A549 (cell line): ENCODE results near the gene TBXA2R. TPM values are rescaled to one million over a fixed set of nuclear protein-coding genes. Genes with fewer than 3 reads are reported as not detected.

ENCODE experiments used
- ATAC-seq, 2 experiments: fragments of 200-7000 bp in 1 of 2; fragments of >200 bp in 1 of 2; cut with Nextera tagmentation in 1 of 2; cut with Tn5 transposase in 1 of 2; 3 replicates each; pipeline versions ENCODE4 v1.8.0 to v1.9.1; 2018 to 2020; ENCODE audit warnings: mild to moderate bottlenecking in 1 of 2, moderate library complexity in 1 of 2
- CTCF ChIA-PET: fragments of 300-600 bp; sonication (Branson Sonifier 250); formaldehyde crosslinking; extraction: SDS; loops from one replicate; lab custom pipeline; 2021; ENCODE audit warnings: antibody characterized with exemption, inconsistent platforms; lab: Yijun Ruan, JAX
- POLR2A ChIA-PET: fragments of 350-600 bp; formaldehyde crosslinking; extraction: SDS; loops from one replicate; lab custom pipeline; 2021; ENCODE audit warnings: antibody characterized with exemption, inconsistent platforms; lab: Yijun Ruan, JAX
- DNase-seq, 2 experiments: peaks; one replicate each; pipeline versions ENCODE4 v3.0.0 to v3.0.0-alpha.2; 2011 to 2016; ENCODE audit warnings: low read depth in 1 of 2, low spot score in 1 of 2
- FAIRE-seq: peaks from 2 replicates; lab custom pipeline; 2011; peaks lifted over from hg19 to GRCh38; lab: Jason Lieb, UNC
- H3K27ac ChIP-seq, 2 experiments: fragments of >200 bp; sonication (Bioruptor Twin); formaldehyde crosslinking; 3 replicates each; pipeline ENCODE4 v1.5.1; 2016 to 2017
- H3K4me1 ChIP-seq: fragments of >200 bp; sonication (Bioruptor Twin); formaldehyde crosslinking; 3 replicates; pipeline ENCODE4 v1.6.1; 2016
- H3K4me2 ChIP-seq: fragments of >200 bp; sonication (Bioruptor Twin); formaldehyde crosslinking; 3 replicates; pipeline ENCODE4 v1.6.1; 2016
- H3K4me3 ChIP-seq: fragments of >200 bp; sonication (Bioruptor Twin); formaldehyde crosslinking; 3 replicates; pipeline ENCODE4 v1.5.1; 2016
- H3K9me3 ChIP-seq: fragments of >200 bp; sonication (Bioruptor Twin); formaldehyde crosslinking; 3 replicates; pipeline ENCODE4 v1.6.1; 2016
- BCL3 ChIP-seq: fragments of >200 bp; sonication (Bioruptor Twin); formaldehyde crosslinking; IDR thresholded peaks from 3 replicates; pipeline ENCODE4 v1.6.1; 2016
- CBX2 ChIP-seq: fragments of 200-600 bp; sonication (generic); IDR thresholded peaks from 2 replicates; pipeline ENCODE4 v1.6.1; 2016; ENCODE audit warnings: low read depth, mild to moderate bottlenecking, borderline replicate concordance
- FOSL2 ChIP-seq, 2 experiments: fragments of 450-650 bp in 1 of 2; fragments of >200 bp in 1 of 2; sonication (Bioruptor Twin) in 1 of 2; formaldehyde crosslinking; IDR thresholded peaks; 2 replicates each; pipeline versions ENCODE4 v1.5.0 to v1.6.1; 2016 to 2020; ENCODE audit warnings: mild to moderate bottlenecking in 1 of 2, moderate library complexity in 1 of 2
- HEYL ChIP-seq: fragments of 250-450 bp; sonication (Bioruptor Pico); IDR thresholded peaks from 2 replicates; pipeline ENCODE4 v1.8.0; 2021; ENCODE audit warnings: mild to moderate bottlenecking, moderate library complexity
- JUNB ChIP-seq: fragments of >200 bp; sonication (Bioruptor Twin); formaldehyde crosslinking; IDR thresholded peaks from 2 replicates; pipeline ENCODE4 v1.6.1; 2016
- MAFK ChIP-seq: fragments of 450-650 bp; IDR thresholded peaks from 2 replicates; pipeline ENCODE4 v1.6.1; 2014; ENCODE audit not compliant: partially characterized antibody
- MAX ChIP-seq: IDR thresholded peaks from 2 replicates; pipeline ENCODE4 v1.6.1; 2012
- MAZ ChIP-seq: fragments of 150-350 bp; IDR thresholded peaks from 2 replicates; pipeline ENCODE4 v1.6.1; 2014; ENCODE audit warnings: antibody characterized with exemption, low read depth, low read length, borderline replicate concordance
- NR3C1 ChIP-seq: fragments of >200 bp; sonication (Bioruptor Twin); formaldehyde crosslinking; IDR thresholded peaks from 3 replicates; pipeline ENCODE4 v1.6.1; 2017
- PBX3 ChIP-seq: IDR thresholded peaks from 2 replicates; pipeline ENCODE4 v1.6.1; 2012
- RAD21 ChIP-seq, 2 experiments: fragments of >200 bp in 1 of 2; sonication (Bioruptor Twin) in 1 of 2; formaldehyde crosslinking in 1 of 2; IDR thresholded peaks in 1 of 2; conservative IDR thresholded peaks in 1 of 2; 2 replicates in 1 of 2; 3 replicates in 1 of 2; pipeline ENCODE4 v1.6.1; 2012 to 2018; ENCODE audit warnings: inconsistent platforms in 1 of 2
- RNF2 ChIP-seq: fragments of 200-600 bp; sonication (generic); IDR thresholded peaks from 2 replicates; pipeline ENCODE4 v1.6.1; 2016; ENCODE audit warnings: low read depth, mild to moderate bottlenecking, antibody characterized with exemption, moderate library complexity, borderline replicate concordance
- SREBF2 ChIP-seq: fragments of 450-650 bp; IDR thresholded peaks from 2 replicates; pipeline ENCODE4 v1.6.1; 2014; ENCODE audit warnings: mild to moderate bottlenecking, moderate library complexity
- TFCP2L1 ChIP-seq: fragments of 250-450 bp; sonication (Bioruptor Pico); IDR thresholded peaks from 2 replicates; pipeline ENCODE4 v1.5.0; 2021; ENCODE audit warnings: mild to moderate bottlenecking
- TP53 ChIP-seq: fragments of 250-450 bp; sonication (Bioruptor Pico); IDR thresholded peaks from 2 replicates; pipeline ENCODE4 v1.5.0; 2021; ENCODE audit warnings: mild to moderate bottlenecking, moderate library complexity
- USF2 ChIP-seq: fragments of 450-650 bp; IDR thresholded peaks from 2 replicates; pipeline ENCODE4 v1.6.1; 2014; ENCODE audit warnings: antibody characterized with exemption
- ZC3H11A ChIP-seq: fragments of 450-650 bp; IDR thresholded peaks from 2 replicates; pipeline ENCODE4 v1.6.1; 2014; ENCODE audit warnings: antibody characterized with exemption, mild to moderate bottlenecking
- ZNF302 ChIP-seq: fragments of 250-450 bp; sonication (Bioruptor Pico); IDR thresholded peaks from 2 replicates; pipeline ENCODE4 v1.9.0; 2021; ENCODE audit warnings: inconsistent platforms, mild to moderate bottlenecking, moderate library complexity
- WGBS: methylation state at CpG from one replicate; pipeline ENCODE4 v1.1.6; 2017; ENCODE audit errors: missing lambda C conversion rate; 5-methylcytosine and 5-hydroxymethylcytosine counted together
- polyA plus RNA-seq, 4 experiments: library from polyadenylated mRNA; depleted of rRNA in 3 of 4; stranded (reverse); fragments of >200 nt; fragmentation: RNase III in 1 of 4; extraction: RNeasy Plus Mini Kit Qiagen cat#74134 plus additional on column Dnase treatment in 1 of 4; gene quantifications; 2 replicates in 3 of 4; 3 replicates in 1 of 4; pipeline ENCODE4 v1.2.3, GENCODE V29; 2011 to 2017
- TF ChIP-seq, protein P1 (sequence below): fragments of 200-600 bp; sonication (generic); IDR thresholded peaks from 2 replicates; pipeline ENCODE4 v1.6.1; 2016; ENCODE audit warnings: antibody characterized with exemption, mild to moderate bottlenecking, moderate library complexity
- TF ChIP-seq, protein P2 (sequence below): fragments of 250-450 bp; sonication (Bioruptor Pico); IDR thresholded peaks from 2 replicates; pipeline ENCODE4 v1.5.0; 2020; ENCODE audit warnings: low read depth, mild to moderate bottlenecking, moderate library complexity
- TF ChIP-seq, protein P3 (sequence below): fragments of 150-350 bp; IDR thresholded peaks from 2 replicates; pipeline ENCODE4 v1.6.1; 2014; ENCODE audit warnings: low read depth, mild to moderate bottlenecking, low read length

The TBXA2R gene
- polyA plus RNA-seq, 2 of the 4 experiments (the other 2 are of a cell fraction), result 0.13 to 0.49 TPM

DNA sequence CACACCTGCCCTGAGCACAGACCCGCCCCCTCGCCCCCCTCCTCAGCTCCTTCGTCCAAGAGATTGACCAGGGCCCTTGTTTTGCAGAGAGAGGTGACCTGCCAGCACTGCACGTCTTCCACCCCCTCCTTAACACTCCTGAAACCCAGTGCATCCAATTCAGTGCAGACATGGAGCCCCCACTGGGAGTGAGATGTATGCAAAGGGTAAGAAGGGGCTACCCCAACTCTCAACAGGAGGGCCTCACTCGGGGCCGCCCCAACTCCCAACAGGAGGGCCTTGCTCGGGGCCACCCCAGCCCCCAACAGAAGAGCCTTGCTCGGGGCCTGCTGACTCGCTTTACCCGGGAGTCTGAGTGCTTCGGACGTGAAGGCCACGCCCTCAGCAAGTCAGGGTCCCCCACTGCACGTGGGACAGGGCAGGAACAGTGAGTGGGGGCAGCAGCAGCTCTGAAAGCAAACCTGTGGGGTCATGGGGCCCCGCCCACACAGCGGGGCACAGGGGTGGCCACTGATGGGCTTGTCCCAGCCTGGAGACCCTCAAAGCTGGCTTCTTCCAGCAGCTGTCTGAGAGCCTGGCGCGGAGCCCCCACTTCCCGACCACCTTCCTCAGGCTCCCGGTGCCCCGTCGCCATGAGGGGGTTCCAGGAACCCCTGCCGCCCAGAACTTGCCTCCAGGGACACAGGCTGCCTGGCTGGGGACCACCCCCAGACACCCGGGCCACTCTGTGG, 14.3 kb upstream of the TBXA2R start:
- POLR2A ChIA-PET, result no interaction called here
- ATAC-seq, result no peak

DNA sequence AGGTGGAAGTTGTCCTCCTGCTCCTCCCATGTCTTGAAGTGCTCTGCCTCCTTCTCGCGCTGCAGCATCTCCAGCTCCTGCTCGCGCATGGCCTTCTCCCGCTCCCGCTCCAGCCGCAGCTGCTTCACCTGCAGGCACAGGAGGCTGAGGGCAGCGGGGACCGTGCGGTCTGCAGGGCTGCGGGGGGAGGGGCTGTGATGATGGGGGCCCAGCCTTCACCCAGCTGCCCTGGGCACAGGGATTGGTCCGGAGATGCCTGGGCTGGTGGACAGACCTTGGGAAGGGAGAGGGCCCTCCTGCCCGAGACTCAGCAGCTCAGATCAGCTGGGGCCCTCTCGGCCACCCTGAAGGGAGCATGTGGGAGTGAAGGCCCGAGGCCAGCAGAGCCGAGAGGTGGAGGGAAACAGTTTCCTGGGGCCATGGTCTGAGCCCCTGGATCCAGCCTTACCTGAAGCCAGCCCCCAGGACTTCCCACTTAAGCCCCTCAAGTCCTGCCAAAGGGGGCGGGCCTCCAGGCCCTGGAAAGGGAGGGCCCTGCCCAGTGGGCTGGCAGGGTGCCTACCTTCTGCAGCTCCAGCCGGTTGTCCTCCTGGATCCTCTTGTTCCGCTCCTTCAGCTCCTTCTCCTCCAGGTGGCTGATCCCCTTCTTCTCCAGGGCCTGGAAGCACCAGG, 13.6 kb upstream of the TBXA2R start:
- ChIA-PET CTCF (interaction anchor here (0.6 to 2.5 kb wide), 9 partner anchors 9 to 80 kb away, joined by 3 to 16 read pairs (median 4); no protein-coding TSS in a partner anchor), POLR2A (no interaction called here)
- ATAC-seq, result peak in 1 of 2 experiments; percentile 14; a peak in 1 of 6 replicates

More for the DNA sequence above, 14.3 kb upstream of the TBXA2R start:
- CTCF ChIA-PET, result interaction anchor here (0.5 to 1.9 kb wide), 5 partner anchors 12 to 81 kb away, joined by 3 to 6 read pairs (median 4); no protein-coding TSS in a partner anchor
- FAIRE-seq (no peak), DNase-seq (no peak)
- H3K27ac ChIP-seq, result no peak overlapping the region
- 84% methylated on average over 5 of the region's 24 CpGs for WGBS
- peaks cover 10% of the 10 kb centered on the region; the same call in 2 of the 3 replicates for H3K4me1 ChIP-seq
- TF ChIP-seq HEYL (CRISPR knock-in tag) (no peak), SREBF2 (no peak), JUNB (no peak), FOSL2 (IDR thresholded peaks at IDR 0.05) (no peak), FOSL2 (CRISPR knock-in tag; IDR thresholded peaks at IDR 0.05) (no peak), TFCP2L1 (CRISPR knock-in tag) (no peak), RNF2 (no peak)
- TF ChIP-seq, protein P1, sequence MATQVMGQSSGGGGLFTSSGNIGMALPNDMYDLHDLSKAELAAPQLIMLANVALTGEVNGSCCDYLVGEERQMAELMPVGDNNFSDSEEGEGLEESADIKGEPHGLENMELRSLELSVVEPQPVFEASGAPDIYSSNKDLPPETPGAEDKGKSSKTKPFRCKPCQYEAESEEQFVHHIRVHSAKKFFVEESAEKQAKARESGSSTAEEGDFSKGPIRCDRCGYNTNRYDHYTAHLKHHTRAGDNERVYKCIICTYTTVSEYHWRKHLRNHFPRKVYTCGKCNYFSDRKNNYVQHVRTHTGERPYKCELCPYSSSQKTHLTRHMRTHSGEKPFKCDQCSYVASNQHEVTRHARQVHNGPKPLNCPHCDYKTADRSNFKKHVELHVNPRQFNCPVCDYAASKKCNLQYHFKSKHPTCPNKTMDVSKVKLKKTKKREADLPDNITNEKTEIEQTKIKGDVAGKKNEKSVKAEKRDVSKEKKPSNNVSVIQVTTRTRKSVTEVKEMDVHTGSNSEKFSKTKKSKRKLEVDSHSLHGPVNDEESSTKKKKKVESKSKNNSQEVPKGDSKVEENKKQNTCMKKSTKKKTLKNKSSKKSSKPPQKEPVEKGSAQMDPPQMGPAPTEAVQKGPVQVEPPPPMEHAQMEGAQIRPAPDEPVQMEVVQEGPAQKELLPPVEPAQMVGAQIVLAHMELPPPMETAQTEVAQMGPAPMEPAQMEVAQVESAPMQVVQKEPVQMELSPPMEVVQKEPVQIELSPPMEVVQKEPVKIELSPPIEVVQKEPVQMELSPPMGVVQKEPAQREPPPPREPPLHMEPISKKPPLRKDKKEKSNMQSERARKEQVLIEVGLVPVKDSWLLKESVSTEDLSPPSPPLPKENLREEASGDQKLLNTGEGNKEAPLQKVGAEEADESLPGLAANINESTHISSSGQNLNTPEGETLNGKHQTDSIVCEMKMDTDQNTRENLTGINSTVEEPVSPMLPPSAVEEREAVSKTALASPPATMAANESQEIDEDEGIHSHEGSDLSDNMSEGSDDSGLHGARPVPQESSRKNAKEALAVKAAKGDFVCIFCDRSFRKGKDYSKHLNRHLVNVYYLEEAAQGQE, result no peak
- H3K4me2 ChIP-seq, result no peak overlapping the region
- no peak overlapping the region for H3K4me3 ChIP-seq
- no peaks in the 10 kb centered on the region for H3K9me3 ChIP-seq

DNA sequence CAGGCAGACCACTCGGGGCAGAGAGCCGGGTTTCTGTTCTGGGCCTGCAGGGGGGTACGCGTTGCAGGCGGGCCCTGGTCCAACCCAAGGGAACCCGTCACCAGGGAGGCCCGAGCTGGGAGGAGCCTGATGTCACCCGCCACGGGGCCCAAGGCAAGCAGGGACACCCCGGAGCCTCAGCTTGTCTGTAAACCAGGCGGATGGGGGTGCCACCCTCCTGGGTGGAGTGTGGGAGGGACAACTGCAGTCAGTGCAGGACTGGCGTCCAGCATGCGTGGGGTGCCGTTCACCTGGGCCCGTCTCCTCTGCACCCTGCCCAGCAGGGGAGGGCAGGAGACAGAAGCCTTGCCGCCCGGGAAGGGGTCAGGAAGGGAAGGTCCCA, 12.9 kb upstream of the TBXA2R start:
- ATAC-seq (peak in 1 of 2 experiments; percentile 14; a peak in 2 of 6 replicates), FAIRE-seq (no peak), DNase-seq (no peak)
- WGBS, result 85% methylated on average over 11 of the region's 17 CpGs
- no peak overlapping the region for H3K4me3 ChIP-seq
- no peak overlapping the region for H3K27ac ChIP-seq
- H3K9me3 ChIP-seq, result no peaks in the 10 kb centered on the region
- CTCF ChIA-PET, result interaction anchor here (0.6 to 2.5 kb wide), 10 partner anchors 8 to 75 kb away, joined by 3 to 16 read pairs (median 4); no protein-coding TSS in a partner anchor
- TF ChIP-seq TP53 (CRISPR knock-in tag) (no peak), TFCP2L1 (CRISPR knock-in tag) (no peak), ZC3H11A (no peak), MAX (no peak), MAFK (no peak), CBX2 (no peak), NR3C1 (no peak), PBX3 (no peak), BCL3 (no peak), ZNF302 (no peak), MAZ (no peak), USF2 (no peak)
- TF ChIP-seq, protein P2, sequence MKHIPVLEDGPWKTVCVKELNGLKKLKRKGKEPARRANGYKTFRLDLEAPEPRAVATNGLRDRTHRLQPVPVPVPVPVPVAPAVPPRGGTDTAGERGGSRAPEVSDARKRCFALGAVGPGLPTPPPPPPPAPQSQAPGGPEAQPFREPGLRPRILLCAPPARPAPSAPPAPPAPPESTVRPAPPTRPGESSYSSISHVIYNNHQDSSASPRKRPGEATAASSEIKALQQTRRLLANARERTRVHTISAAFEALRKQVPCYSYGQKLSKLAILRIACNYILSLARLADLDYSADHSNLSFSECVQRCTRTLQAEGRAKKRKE (CRISPR knock-in tag), result no peak
- TF ChIP-seq, protein P3, sequence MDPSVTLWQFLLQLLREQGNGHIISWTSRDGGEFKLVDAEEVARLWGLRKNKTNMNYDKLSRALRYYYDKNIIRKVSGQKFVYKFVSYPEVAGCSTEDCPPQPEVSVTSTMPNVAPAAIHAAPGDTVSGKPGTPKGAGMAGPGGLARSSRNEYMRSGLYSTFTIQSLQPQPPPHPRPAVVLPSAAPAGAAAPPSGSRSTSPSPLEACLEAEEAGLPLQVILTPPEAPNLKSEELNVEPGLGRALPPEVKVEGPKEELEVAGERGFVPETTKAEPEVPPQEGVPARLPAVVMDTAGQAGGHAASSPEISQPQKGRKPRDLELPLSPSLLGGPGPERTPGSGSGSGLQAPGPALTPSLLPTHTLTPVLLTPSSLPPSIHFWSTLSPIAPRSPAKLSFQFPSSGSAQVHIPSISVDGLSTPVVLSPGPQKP, result no peak
- no peaks in the 10 kb centered on the region for H3K4me1 ChIP-seq
- POLR2A ChIA-PET, result no interaction called here
- H3K4me2 ChIP-seq, result no peak overlapping the region

More for the DNA sequence above, 13.6 kb upstream of the TBXA2R start:
- whole genome bisulfite sequencing, result 86% methylated on average over 12 of the region's 19 CpGs
- Histone ChIP-seq H3K9me3 (no peaks in the 10 kb centered on the region), H3K4me1 (peaks cover 6% of the 10 kb centered on the region; the same call in 2 of the 3 replicates), H3K27ac (no peak overlapping the region), H3K4me2 (no peak overlapping the region), H3K4me3 (no peak overlapping the region)
- TF ChIP-seq RAD21 (conservative IDR thresholded peaks at IDR 0.05 in 1 of 2, IDR thresholded peaks at IDR 0.05 in 1 of 2) (no peak), HEYL (CRISPR knock-in tag) (no peak)
- FAIRE-seq (no peak), DNase-seq (no peak)
